Measurements from ENCODE around the gene RAD51AP1. TPM values are rescaled to one million over a fixed set of nuclear protein-coding genes. Genes with fewer than 3 reads are reported as not detected.

Gene RAD51AP1
- polyA plus RNA-seq, 1 of the 3 experiments (the other 2 are of a cell fraction): 6.0 TPM

DNA sequence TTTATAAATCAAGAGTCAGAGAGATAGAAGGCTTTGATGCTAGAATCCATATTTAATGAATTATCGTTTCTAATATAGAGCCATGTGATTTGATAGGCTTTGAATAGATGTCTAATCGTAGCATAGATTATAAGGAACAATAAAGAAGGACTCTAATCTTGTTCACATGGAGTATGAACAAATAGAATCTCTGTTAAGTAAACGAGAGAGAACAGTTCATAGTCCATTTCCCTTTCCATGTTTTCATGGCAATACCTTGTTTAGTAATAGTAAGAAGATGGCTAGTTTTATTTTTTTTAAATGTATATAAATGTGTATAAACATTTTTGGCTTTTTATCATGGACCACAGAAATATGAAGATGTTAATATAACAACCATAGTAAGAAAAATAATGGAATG lies 32.3 kb upstream of the RAD51AP1 start:
- H3K4me3 ChIP-seq (ENCODE audit: low read depth in 2 of 2, low read length in 1 of 2): no peak overlapping the region
- H3K79me2 ChIP-seq (ENCODE audit: insufficient read depth): no peaks in the 10 kb centered on the region
- ChIA-PET CTCF (no interaction called here), POLR2A (no interaction called here)
- no peak for DNase-seq
- no peaks in the 10 kb centered on the region for H3K9me3 ChIP-seq
- no peaks in the 10 kb centered on the region for H3K27me3 ChIP-seq (ENCODE audit: insufficient read depth)
- H3F3A ChIP-seq (replicated peaks; ENCODE audit: insufficient read depth): no peaks in the 10 kb centered on the region
- 90% methylated on average over 3 of the region's 3 CpGs for WGBS (ENCODE audit: low lambda C conversion rate)
- no peak overlapping the region for H3K9ac ChIP-seq
- H3K27ac ChIP-seq (ENCODE audit: low read depth in 2 of 2, low read length in 1 of 2): no peak overlapping the region
- no peaks in the 10 kb centered on the region for H3K4me1 ChIP-seq (ENCODE audit: control insufficient read depth in 1 of 2, insufficient read depth in 2 of 2, low read depth in 1 of 2, low read length in 1 of 2)
- no peak overlapping the region for H2AFZ ChIP-seq (ENCODE audit: low read depth)
- no peak overlapping the region for H3K4me2 ChIP-seq
- TF ChIP-seq MEF2A (IDR thresholded peaks at IDR 0.05; ENCODE audit: borderline replicate concordance, low read depth) (no peak), TCF12 (IDR thresholded peaks at IDR 0.05) (no peak), NRF1 (IDR thresholded peaks at IDR 0.05; ENCODE audit: low read depth, low read length) (no peak), EZH2phosphoT487 (IDR thresholded peaks at IDR 0.05; ENCODE audit: borderline replicate concordance, low read depth) (no peak), EP300 (IDR thresholded peaks at IDR 0.05; ENCODE audit: borderline replicate concordance in 1 of 2, low read depth in 1 of 2, low read length in 1 of 2) (no peak), SMC3 (IDR thresholded peaks at IDR 0.05; ENCODE audit: low read depth, low read length) (no peak), RFX5 (IDR thresholded peaks at IDR 0.05; ENCODE audit: low read length) (no peak), FOXJ3 (CRISPR knock-in tag; IDR thresholded peaks at IDR 0.05) (no peak), FOXM1 (IDR thresholded peaks at IDR 0.05; ENCODE audit: low read depth) (no peak), YY1 (IDR thresholded peaks at IDR 0.05; ENCODE audit: low read depth) (no peak), SIN3A (IDR thresholded peaks at IDR 0.05; ENCODE audit: borderline replicate concordance, low read depth, low read length) (no peak), ELF1 (IDR thresholded peaks at IDR 0.05) (no peak), RAD21 (IDR thresholded peaks at IDR 0.05; ENCODE audit: low read length) (no peak), GABPA (IDR thresholded peaks at IDR 0.05; ENCODE audit: low read depth) (no peak), POLR2AphosphoS5 (IDR thresholded peaks at IDR 0.05; ENCODE audit: low read depth, low read length) (no peak), RCOR1 (IDR thresholded peaks at IDR 0.05; ENCODE audit: low read length) (no peak)
- TF ChIP-seq, protein P1, sequence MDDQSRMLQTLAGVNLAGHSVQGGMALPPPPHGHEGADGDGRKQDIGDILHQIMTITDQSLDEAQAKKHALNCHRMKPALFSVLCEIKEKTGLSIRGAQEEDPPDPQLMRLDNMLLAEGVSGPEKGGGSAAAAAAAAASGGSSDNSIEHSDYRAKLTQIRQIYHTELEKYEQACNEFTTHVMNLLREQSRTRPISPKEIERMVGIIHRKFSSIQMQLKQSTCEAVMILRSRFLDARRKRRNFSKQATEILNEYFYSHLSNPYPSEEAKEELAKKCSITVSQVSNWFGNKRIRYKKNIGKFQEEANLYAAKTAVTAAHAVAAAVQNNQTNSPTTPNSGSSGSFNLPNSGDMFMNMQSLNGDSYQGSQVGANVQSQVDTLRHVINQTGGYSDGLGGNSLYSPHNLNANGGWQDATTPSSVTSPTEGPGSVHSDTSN (IDR thresholded peaks at IDR 0.05): no peak
- TF ChIP-seq, protein P2, sequence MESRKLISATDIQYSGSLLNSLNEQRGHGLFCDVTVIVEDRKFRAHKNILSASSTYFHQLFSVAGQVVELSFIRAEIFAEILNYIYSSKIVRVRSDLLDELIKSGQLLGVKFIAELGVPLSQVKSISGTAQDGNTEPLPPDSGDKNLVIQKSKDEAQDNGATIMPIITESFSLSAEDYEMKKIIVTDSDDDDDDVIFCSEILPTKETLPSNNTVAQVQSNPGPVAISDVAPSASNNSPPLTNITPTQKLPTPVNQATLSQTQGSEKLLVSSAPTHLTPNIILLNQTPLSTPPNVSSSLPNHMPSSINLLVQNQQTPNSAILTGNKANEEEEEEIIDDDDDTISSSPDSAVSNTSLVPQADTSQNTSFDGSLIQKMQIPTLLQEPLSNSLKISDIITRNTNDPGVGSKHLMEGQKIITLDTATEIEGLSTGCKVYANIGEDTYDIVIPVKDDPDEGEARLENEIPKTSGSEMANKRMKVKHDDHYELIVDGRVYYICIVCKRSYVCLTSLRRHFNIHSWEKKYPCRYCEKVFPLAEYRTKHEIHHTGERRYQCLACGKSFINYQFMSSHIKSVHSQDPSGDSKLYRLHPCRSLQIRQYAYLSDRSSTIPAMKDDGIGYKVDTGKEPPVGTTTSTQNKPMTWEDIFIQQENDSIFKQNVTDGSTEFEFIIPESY (IDR thresholded peaks at IDR 0.05; ENCODE audit: borderline replicate concordance, low read depth): no peak
- TF ChIP-seq, protein P3, sequence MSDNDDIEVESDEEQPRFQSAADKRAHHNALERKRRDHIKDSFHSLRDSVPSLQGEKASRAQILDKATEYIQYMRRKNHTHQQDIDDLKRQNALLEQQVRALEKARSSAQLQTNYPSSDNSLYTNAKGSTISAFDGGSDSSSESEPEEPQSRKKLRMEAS (IDR thresholded peaks at IDR 0.05; ENCODE audit: low read depth): no peak
- TF ChIP-seq, protein P4, sequence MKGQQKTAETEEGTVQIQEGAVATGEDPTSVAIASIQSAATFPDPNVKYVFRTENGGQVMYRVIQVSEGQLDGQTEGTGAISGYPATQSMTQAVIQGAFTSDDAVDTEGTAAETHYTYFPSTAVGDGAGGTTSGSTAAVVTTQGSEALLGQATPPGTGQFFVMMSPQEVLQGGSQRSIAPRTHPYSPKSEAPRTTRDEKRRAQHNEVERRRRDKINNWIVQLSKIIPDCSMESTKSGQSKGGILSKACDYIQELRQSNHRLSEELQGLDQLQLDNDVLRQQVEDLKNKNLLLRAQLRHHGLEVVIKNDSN (IDR thresholded peaks at IDR 0.05; ENCODE audit: borderline replicate concordance, low read depth): no peak
- no peaks in the 10 kb centered on the region for H4K20me1 ChIP-seq (ENCODE audit: insufficient read depth)
- no peaks in the 10 kb centered on the region for H3K9me2 ChIP-seq
- peaks cover 16 to 45% of the 10 kb centered on the region in 2 experiments for H3K36me3 ChIP-seq (replicated peaks in 1 of 2; ENCODE audit: control insufficient read depth in 1 of 2, insufficient read depth in 2 of 2, low read length in 1 of 2)

Measured in SK-N-SH (cell line).